Measurements from ENCODE around the gene STK32C. TPM values are rescaled to one million over a fixed set of nuclear protein-coding genes. Genes with fewer than 3 reads are reported as not detected.

STK32C gene
- total RNA-seq, 1 donor from 2014 or later, result 14.6 TPM

- Mint-ChIP-seq H3K9me3 (peaks cover 15% of the 10 kb centered on the region), H3K4me1 (ENCODE audit: low read depth) (no peaks in the 10 kb centered on the region), H3K27ac (no peak overlapping the region), H3K27me3 (ENCODE audit: insufficient read depth) (peaks cover 2% of the 10 kb centered on the region), H3K4me3 (no peak overlapping the region), H3K36me3 (ENCODE audit: low read depth) (no peaks in the 10 kb centered on the region)
- DNase-seq (ENCODE audit: low spot score), result no peak
- intact Hi-C loops (cut with micrococcal nuclease), result no loop called here
Measured at GRCh38 chr10:132265890-132266496, 41.8 kb downstream of the STK32C start.

- H3K27me3 Mint-ChIP-seq (ENCODE audit: insufficient read depth), result peaks cover 2% of the 10 kb centered on the region
- H3K4me1 Mint-ChIP-seq (ENCODE audit: low read depth), result no peaks in the 10 kb centered on the region
- no peak overlapping the region for H3K4me3 Mint-ChIP-seq
- H3K36me3 Mint-ChIP-seq (ENCODE audit: low read depth), result no peaks in the 10 kb centered on the region
- no peak overlapping the region for H3K27ac Mint-ChIP-seq
- H3K9me3 Mint-ChIP-seq, result peaks cover 15% of the 10 kb centered on the region
- intact Hi-C loops (cut with micrococcal nuclease), result no loop called here
- no peak for DNase-seq (ENCODE audit: low spot score)
Measured at GRCh38 chr10:132264966-132265889, 42.5 kb downstream of the STK32C start.

- no peak overlapping the region for H3K27ac Mint-ChIP-seq
- intact Hi-C loops (cut with micrococcal nuclease), result no loop called here
- peaks cover 2% of the 10 kb centered on the region for H3K27me3 Mint-ChIP-seq (ENCODE audit: insufficient read depth)
- H3K4me1 Mint-ChIP-seq (ENCODE audit: low read depth), result no peaks in the 10 kb centered on the region
- H3K4me3 Mint-ChIP-seq, result no peak overlapping the region
- H3K36me3 Mint-ChIP-seq (ENCODE audit: low read depth), result no peaks in the 10 kb centered on the region
- DNase-seq (ENCODE audit: low spot score), result no peak
- peaks cover 15% of the 10 kb centered on the region for H3K9me3 Mint-ChIP-seq
Measured at GRCh38 chr10:132264306-132264950, 43.3 kb downstream of the STK32C start.

GRCh38 chr10:132263866-132264265 lies 43.9 kb downstream of the STK32C start:
- Mint-ChIP-seq H3K9me3 (peaks cover 15% of the 10 kb centered on the region), H3K4me3 (no peak overlapping the region), H3K36me3 (ENCODE audit: low read depth) (no peaks in the 10 kb centered on the region), H3K4me1 (ENCODE audit: low read depth) (no peaks in the 10 kb centered on the region), H3K27me3 (ENCODE audit: insufficient read depth) (peaks cover 2% of the 10 kb centered on the region), H3K27ac (no peak overlapping the region)
- intact Hi-C loops (cut with micrococcal nuclease), result no loop called here
- DNase-seq (ENCODE audit: low spot score), result no peak

- Mint-ChIP-seq H3K36me3 (ENCODE audit: low read depth) (no peaks in the 10 kb centered on the region), H3K9me3 (no peaks in the 10 kb centered on the region), H3K4me3 (no peak overlapping the region), H3K27ac (no peak overlapping the region), H3K27me3 (ENCODE audit: insufficient read depth) (peaks cover 2% of the 10 kb centered on the region), H3K4me1 (ENCODE audit: low read depth) (no peaks in the 10 kb centered on the region)
- intact Hi-C loops (cut with micrococcal nuclease), result no loop called here
- DNase-seq (ENCODE audit: low spot score), result no peak
Measured at GRCh38 chr10:132259702-132260482, 47.9 kb downstream of the STK32C start.

- no peak overlapping the region for H3K4me3 Mint-ChIP-seq
- H3K27me3 Mint-ChIP-seq (ENCODE audit: insufficient read depth), result peaks cover 2% of the 10 kb centered on the region
- H3K9me3 Mint-ChIP-seq, result no peaks in the 10 kb centered on the region
- no peaks in the 10 kb centered on the region for H3K4me1 Mint-ChIP-seq (ENCODE audit: low read depth)
- H3K36me3 Mint-ChIP-seq (ENCODE audit: low read depth), result no peaks in the 10 kb centered on the region
- no peak overlapping the region for H3K27ac Mint-ChIP-seq
- DNase-seq (ENCODE audit: low spot score), result no peak
- intact Hi-C loops (cut with micrococcal nuclease), result no loop called here
Measured at GRCh38 chr10:132258423-132258822, 49.3 kb downstream of the STK32C start.

GRCh38 chr10:132257907-132258306 lies 49.8 kb downstream of the STK32C start:
- peaks cover 2% of the 10 kb centered on the region for H3K27me3 Mint-ChIP-seq (ENCODE audit: insufficient read depth)
- H3K4me1 Mint-ChIP-seq (ENCODE audit: low read depth), result no peaks in the 10 kb centered on the region
- H3K36me3 Mint-ChIP-seq (ENCODE audit: low read depth), result no peaks in the 10 kb centered on the region
- intact Hi-C loops (cut with micrococcal nuclease), result no loop called here
- no peak overlapping the region for H3K4me3 Mint-ChIP-seq
- DNase-seq (ENCODE audit: low spot score), result no peak
- H3K27ac Mint-ChIP-seq, result no peak overlapping the region
- no peaks in the 10 kb centered on the region for H3K9me3 Mint-ChIP-seq

GRCh38 chr10:132257271-132257670 lies 50.5 kb downstream of the STK32C start:
- Mint-ChIP-seq H3K36me3 (ENCODE audit: low read depth) (no peaks in the 10 kb centered on the region), H3K27ac (no peak overlapping the region), H3K4me1 (ENCODE audit: low read depth) (no peaks in the 10 kb centered on the region), H3K9me3 (no peaks in the 10 kb centered on the region), H3K4me3 (no peak overlapping the region), H3K27me3 (ENCODE audit: insufficient read depth) (peaks cover 2% of the 10 kb centered on the region)
- DNase-seq (ENCODE audit: low spot score), result no peak
- intact Hi-C loops (cut with micrococcal nuclease), result no loop called here

- Mint-ChIP-seq H3K27me3 (ENCODE audit: insufficient read depth) (peaks cover 2% of the 10 kb centered on the region), H3K4me3 (no peak overlapping the region), H3K9me3 (no peaks in the 10 kb centered on the region), H3K4me1 (ENCODE audit: low read depth) (no peaks in the 10 kb centered on the region), H3K27ac (no peak overlapping the region), H3K36me3 (ENCODE audit: low read depth) (no peaks in the 10 kb centered on the region)
- no peak for DNase-seq (ENCODE audit: low spot score)
- intact Hi-C loops (cut with micrococcal nuclease), result no loop called here
Measured at GRCh38 chr10:132256866-132257265, 50.9 kb downstream of the STK32C start.

- Mint-ChIP-seq H3K9me3 (no peaks in the 10 kb centered on the region), H3K4me1 (ENCODE audit: low read depth) (no peaks in the 10 kb centered on the region), H3K4me3 (no peak overlapping the region), H3K36me3 (ENCODE audit: low read depth) (no peaks in the 10 kb centered on the region), H3K27me3 (ENCODE audit: insufficient read depth) (no peaks in the 10 kb centered on the region), H3K27ac (no peak overlapping the region)
- intact Hi-C loops (cut with micrococcal nuclease), result no loop called here
- no peak for DNase-seq (ENCODE audit: low spot score)
Measured at GRCh38 chr10:132255489-132256344, 52.0 kb downstream of the STK32C start.

- H3K4me3 Mint-ChIP-seq, result no peak overlapping the region
- no peak for DNase-seq (ENCODE audit: low spot score)
- intact Hi-C loops (cut with micrococcal nuclease), result no loop called here
Measured at GRCh38 chr10:132254841-132255240, 52.9 kb downstream of the STK32C start.

GRCh38 chr10:132253092-132253687 lies 54.6 kb downstream of the STK32C start:
- DNase-seq (ENCODE audit: low spot score), result no peak
- intact Hi-C loops (cut with micrococcal nuclease), result no loop called here
- Mint-ChIP-seq H3K27me3 (ENCODE audit: insufficient read depth) (no peaks in the 10 kb centered on the region), H3K27ac (no peak overlapping the region), H3K4me1 (ENCODE audit: low read depth) (no peaks in the 10 kb centered on the region), H3K4me3 (no peak overlapping the region), H3K36me3 (ENCODE audit: low read depth) (no peaks in the 10 kb centered on the region), H3K9me3 (no peaks in the 10 kb centered on the region)

More at GRCh38 chr10:132254841-132255240, 52.9 kb downstream of the STK32C start:
- H3K27me3 Mint-ChIP-seq (ENCODE audit: insufficient read depth), result no peaks in the 10 kb centered on the region
- H3K36me3 Mint-ChIP-seq (ENCODE audit: low read depth), result no peaks in the 10 kb centered on the region
- no peaks in the 10 kb centered on the region for H3K9me3 Mint-ChIP-seq
- no peak overlapping the region for H3K27ac Mint-ChIP-seq
- H3K4me1 Mint-ChIP-seq (ENCODE audit: low read depth), result no peaks in the 10 kb centered on the region

Measured in activated T-helper 1 cell treated with anti-CD3 and anti-CD28 coated beads, Interleukin-12 subunit alpha, Interleukin-12 subunit beta, Interleukin-2, Interleukin-4 antibody, amounts not matched to agents 30 ng/mL and 10 ng/mL and 1 ng/mL, durations not matched to agents 14 hours and 24 hours and 36 hours (primary cell).